Ovary (tissue), 9 donors: ENCODE results near the gene FGFR4. TPM values are rescaled to one million over a fixed set of nuclear protein-coding genes. Genes with fewer than 3 reads are reported as not detected.

Experiments
- DNase-seq, 5 donors: peaks; one replicate each; pipeline ENCODE4 v3.0.0-alpha.2; 2019 to 2020
- H3K27ac ChIP-seq, 2 donors: fragments of 200-600 bp; one replicate each; pipeline versions ENCODE4 v1.5.1 to v1.8.0; 2019 to 2022
- H3K27me3 ChIP-seq: fragments of 200-600 bp; one replicate; pipeline ENCODE4 v1.8.0; 2022
- H3K36me3 ChIP-seq: fragments of 200-600 bp; sonication (generic); one replicate; pipeline ENCODE4 v1.5.1; 2019
- H3K4me1 ChIP-seq: one replicate; pipeline ENCODE4 v1.8.1; 2013; ENCODE audit warnings: mild to moderate bottlenecking, moderate library complexity; ENCODE audit not compliant: insufficient read depth
- H3K4me3 ChIP-seq: fragments of 200-600 bp; sonication (generic); one replicate; pipeline ENCODE4 v1.5.1; 2017
- H3K9me3 ChIP-seq, 2 donors: fragments of 200-600 bp in 1 of 2; sonication (generic) in 1 of 2; one replicate each; pipeline versions ENCODE4 v1.5.1 to v1.8.1; 2013 to 2019; ENCODE audit warnings: mild to moderate bottlenecking in 1 of 2, moderate library complexity in 1 of 2
- CTCF ChIP-seq, 3 donors: fragments of 450-650 bp in 2 of 3; fragments of 200-600 bp in 1 of 3; IDR thresholded peaks; one replicate each; pipeline versions ENCODE4 v1.5.1 to v1.8.0; 2016 to 2022; ENCODE audit warnings: antibody characterized with exemption in 3 of 3, mild to moderate bottlenecking in 1 of 3
- EP300 ChIP-seq: sonication (generic); formaldehyde crosslinking; IDR thresholded peaks from one replicate; pipeline ENCODE4 v1.6.1; 2017; ENCODE audit warnings: antibody characterized with exemption
- POLR2A ChIP-seq: fragments of 450-650 bp; IDR thresholded peaks from one replicate; pipeline ENCODE4 v1.6.1; 2017; ENCODE audit warnings: antibody characterized with exemption, mild to moderate bottlenecking, moderate library complexity
- WGBS, 3 donors: extraction: QIAGEN DNeasy Blood & Tissue Kit in 1 of 3; methylation state at CpG; one replicate each; pipeline versions ENCODE4 v1.1.5 to v1.1.7; 2013 to 2017; 5-methylcytosine and 5-hydroxymethylcytosine counted together
- intact Hi-C, 4 donors: fragments of 100-400 bp; cut with DNase I; formaldehyde crosslinking; loops; one replicate each; pipeline versions ENCODE4 v1.11.0 to v1.15.1; 2022 to 2023
- polyA plus RNA-seq, 2 donors: library from polyadenylated mRNA; stranded (reverse); fragments of 200-250 nt in 1 of 2; fragments of 350-450 nt in 1 of 2; fragmentation: Illumina TruSeq in 1 of 2; extraction: RNeasy Lipid Tissue Mini Kit (QIAGEN cat#74804) in 1 of 2; gene quantifications; one replicate each; pipeline ENCODE4 v1.2.3, GENCODE V29; 2013 to 2014
- total RNA-seq, 7 donors: library from RNA; depleted of rRNA in 2 of 7; stranded (reverse); fragments of >200 nt in 2 of 7; fragmentation: NEBNext Ultra II Directional in 3 of 7; extraction: Animal tissue kit (Norgen Biotek cat#: 25700) in 3 of 7; gene quantifications; one replicate each; pipeline versions ENCODE4 v1.1.0 to v1.2.4, GENCODE V29; 2016 to 2023
- donor health status: DM: no; HTN: no; CAD: no; lungs with moderate emphysema.
- donor health status: DM: no; HTN: no; CAD: no.
- donor health status: Bipolar disorder and iron deficiency.
- donor health status: DM: yes; HTN: yes; CAD: no.
- donor health status: DM: no; HTN: no; CAD: no.
- donor health status: DM: yes; HTN: yes; CAD: no.

FGFR4 gene
- total and polyA plus RNA-seq, 9 donors = 2.7 to 90.3 (median 25.6) TPM

GRCh38 chr5:177049285-177049684 is 37.4 kb upstream of the FGFR4 start:
- TF ChIP-seq CTCF (IDR thresholded peaks at IDR 0.05) = no peak
- TF ChIP-seq POLR2A = no peak
- no peak for TF ChIP-seq EP300
- Histone ChIP-seq H3K36me3 (no peaks in the 10 kb centered on the region), H3K27ac (no peak overlapping the region), H3K4me1 (no peaks in the 10 kb centered on the region), H3K9me3 (no peaks in the 10 kb centered on the region), H3K27me3 (no peaks in the 10 kb centered on the region), H3K4me3 (no peak overlapping the region)
- no peak for DNase-seq
- intact Hi-C loops = no loop called here
- 91 to 93% (median 93%) methylated on average over 5 of the region's 5 CpGs for WGBS, 3 donors

- no peaks in the 10 kb centered on the region for H3K4me1 ChIP-seq
- no peak overlapping the region for H3K27ac ChIP-seq
- H3K9me3 ChIP-seq = no peaks in the 10 kb centered on the region
- intact Hi-C loops = no loop called here
- no peaks in the 10 kb centered on the region for H3K36me3 ChIP-seq
- WGBS, 3 donors = 85 to 89% (median 89%) methylated on average over 12 of the region's 12 CpGs
- H3K4me3 ChIP-seq = no peak overlapping the region
- H3K27me3 ChIP-seq = no peaks in the 10 kb centered on the region
- DNase-seq = no peak
- TF ChIP-seq EP300 = no peak
- TF ChIP-seq CTCF (IDR thresholded peaks at IDR 0.05) = no peak
- TF ChIP-seq POLR2A = no peak
These were observed 22.0 kb upstream of the FGFR4 start for GRCh38 chr5:177064500-177065277.

- Histone ChIP-seq H3K9me3 (no peaks in the 10 kb centered on the region), H3K27ac (no peak overlapping the region), H3K36me3 (no peaks in the 10 kb centered on the region), H3K4me1 (no peaks in the 10 kb centered on the region), H3K27me3 (no peaks in the 10 kb centered on the region), H3K4me3 (no peak overlapping the region)
- WGBS, 3 donors = 69 to 79% (median 73%) methylated on average over 6 of the region's 6 CpGs
- TF ChIP-seq CTCF (IDR thresholded peaks at IDR 0.05) = no peak
- TF ChIP-seq EP300 = no peak
- TF ChIP-seq POLR2A = no peak
- DNase-seq = no peak
- intact Hi-C loops = no loop called here
These were observed 21.2 kb upstream of the FGFR4 start for GRCh38 chr5:177065491-177065890.

GRCh38 chr5:177066224-177066623 is 20.5 kb upstream of the FGFR4 start:
- Histone ChIP-seq H3K27ac (no peak overlapping the region), H3K9me3 (no peaks in the 10 kb centered on the region), H3K4me3 (no peak overlapping the region), H3K36me3 (no peaks in the 10 kb centered on the region), H3K4me1 (no peaks in the 10 kb centered on the region), H3K27me3 (no peaks in the 10 kb centered on the region)
- WGBS, 3 donors = 89 to 97% (median 94%) methylated on average over 2 of the region's 2 CpGs
- no peak for DNase-seq
- intact Hi-C loops = no loop called here
- no peak for TF ChIP-seq CTCF (IDR thresholded peaks at IDR 0.05)
- no peak for TF ChIP-seq EP300
- no peak for TF ChIP-seq POLR2A
